Measurements from ENCODE around the gene TRIM8.
"Not testable (repeated sequence)": the region's sequence is repeated elsewhere in the genome, so short reads cannot be mapped to it uniquely, and the experiment has no call there.

Gene TRIM8

GRCh38 chr10:102677331-102678067, 33.2 kb downstream of the TRIM8 start:
- peak overlapping the region; percentile 75 for H3K9ac ChIP-seq (ENCODE audit: low read depth, low read length)
- no peaks in the 10 kb centered on the region for H3K27me3 ChIP-seq (ENCODE audit: control insufficient read depth, insufficient read depth, low read length)
- H3K9me3 ChIP-seq (replicated peaks; ENCODE audit: low read length) = no peaks in the 10 kb centered on the region
- H3K4me2 ChIP-seq (ENCODE audit: low read length) = peak overlapping the region; percentile 6
- peaks cover 59% of the 10 kb centered on the region for H3K4me1 ChIP-seq (ENCODE audit: control insufficient read depth, insufficient read depth, low read length)
- H3K36me3 ChIP-seq (ENCODE audit: insufficient read depth, low read length) = peaks cover 5% of the 10 kb centered on the region
- no peak overlapping the region for H3K4me3 ChIP-seq (ENCODE audit: low read length)

- Histone ChIP-seq H3K4me2 (ENCODE audit: low read length) (peak overlapping the region; percentile 6), H3K9ac (ENCODE audit: low read depth, low read length) (no peak overlapping the region), H3K4me3 (ENCODE audit: low read length) (no peak overlapping the region), H3K4me1 (ENCODE audit: control insufficient read depth, insufficient read depth, low read length) (peaks cover 59% of the 10 kb centered on the region), H3K27me3 (ENCODE audit: control insufficient read depth, insufficient read depth, low read length) (no peaks in the 10 kb centered on the region), H3K9me3 (replicated peaks; ENCODE audit: low read length) (no peaks in the 10 kb centered on the region), H3K36me3 (ENCODE audit: insufficient read depth, low read length) (peaks cover 6% of the 10 kb centered on the region)
Measured at GRCh38 chr10:102678068-102678400, 33.8 kb downstream of the TRIM8 start.

- no peak overlapping the region for H3K9ac ChIP-seq (ENCODE audit: low read depth, low read length)
- peaks cover 6% of the 10 kb centered on the region for H3K36me3 ChIP-seq (ENCODE audit: insufficient read depth, low read length)
- H3K4me2 ChIP-seq (ENCODE audit: low read length) = peak overlapping the region; percentile 63
- peak overlapping the region; percentile 14 for H3K4me3 ChIP-seq (ENCODE audit: low read length)
- peaks cover 53% of the 10 kb centered on the region for H3K4me1 ChIP-seq (ENCODE audit: control insufficient read depth, insufficient read depth, low read length)
- H3K9me3 ChIP-seq (replicated peaks; ENCODE audit: low read length) = no peaks in the 10 kb centered on the region
- H3K27me3 ChIP-seq (ENCODE audit: control insufficient read depth, insufficient read depth, low read length) = no peaks in the 10 kb centered on the region
Measured at GRCh38 chr10:102678842-102679289, 34.6 kb downstream of the TRIM8 start.

- H3K4me3 ChIP-seq (ENCODE audit: low read length) = no peak overlapping the region
- H3K9me3 ChIP-seq (replicated peaks; ENCODE audit: low read length) = no peaks in the 10 kb centered on the region
Measured at GRCh38 chr10:102679596-102679995, 35.3 kb downstream of the TRIM8 start.

GRCh38 chr10:102681696-102682095, 37.4 kb downstream of the TRIM8 start:
- Histone ChIP-seq H3K4me1 (ENCODE audit: control insufficient read depth, insufficient read depth, low read length) (peaks cover 26% of the 10 kb centered on the region), H3K9ac (ENCODE audit: low read depth, low read length) (no peak overlapping the region), H3K4me3 (ENCODE audit: low read length) (no peak overlapping the region), H3K9me3 (replicated peaks; ENCODE audit: low read length) (no peaks in the 10 kb centered on the region), H3K4me2 (ENCODE audit: low read length) (no peak overlapping the region), H3K36me3 (ENCODE audit: insufficient read depth, low read length) (peaks cover 14% of the 10 kb centered on the region), H3K27me3 (ENCODE audit: control insufficient read depth, insufficient read depth, low read length) (no peaks in the 10 kb centered on the region)

More at GRCh38 chr10:102679596-102679995, 35.3 kb downstream of the TRIM8 start:
- peaks cover 6% of the 10 kb centered on the region for H3K36me3 ChIP-seq (ENCODE audit: insufficient read depth, low read length)
- no peak overlapping the region for H3K9ac ChIP-seq (ENCODE audit: low read depth, low read length)
- peaks cover 45% of the 10 kb centered on the region for H3K4me1 ChIP-seq (ENCODE audit: control insufficient read depth, insufficient read depth, low read length)
- H3K27me3 ChIP-seq (ENCODE audit: control insufficient read depth, insufficient read depth, low read length) = no peaks in the 10 kb centered on the region
- no peak overlapping the region for H3K4me2 ChIP-seq (ENCODE audit: low read length)

- H3K9ac ChIP-seq (ENCODE audit: low read depth, low read length) = no peak overlapping the region
- H3K27me3 ChIP-seq (ENCODE audit: control insufficient read depth, insufficient read depth, low read length) = no peaks in the 10 kb centered on the region
- peaks cover 19% of the 10 kb centered on the region for H3K4me1 ChIP-seq (ENCODE audit: control insufficient read depth, insufficient read depth, low read length)
- peaks cover 14% of the 10 kb centered on the region for H3K36me3 ChIP-seq (ENCODE audit: insufficient read depth, low read length)
- no peaks in the 10 kb centered on the region for H3K9me3 ChIP-seq (replicated peaks; ENCODE audit: low read length)
- no peak overlapping the region for H3K4me3 ChIP-seq (ENCODE audit: low read length)
- no peak overlapping the region for H3K4me2 ChIP-seq (ENCODE audit: low read length)
Measured at GRCh38 chr10:102682416-102682815, 38.1 kb downstream of the TRIM8 start.

- Histone ChIP-seq H3K36me3 (ENCODE audit: insufficient read depth, low read length) (peaks cover 14% of the 10 kb centered on the region), H3K9me3 (replicated peaks; ENCODE audit: low read length) (no peaks in the 10 kb centered on the region), H3K4me3 (ENCODE audit: low read length) (no peak overlapping the region), H3K9ac (ENCODE audit: low read depth, low read length) (no peak overlapping the region), H3K27me3 (ENCODE audit: control insufficient read depth, insufficient read depth, low read length) (no peaks in the 10 kb centered on the region), H3K4me1 (ENCODE audit: control insufficient read depth, insufficient read depth, low read length) (peaks cover 13% of the 10 kb centered on the region), H3K4me2 (ENCODE audit: low read length) (no peak overlapping the region)
Measured at GRCh38 chr10:102682981-102683380, 38.7 kb downstream of the TRIM8 start.

GRCh38 chr10:102683736-102684135, 39.5 kb downstream of the TRIM8 start:
- Histone ChIP-seq H3K4me3 (ENCODE audit: low read length) (no peak overlapping the region), H3K27me3 (ENCODE audit: control insufficient read depth, insufficient read depth, low read length) (no peaks in the 10 kb centered on the region), H3K4me1 (ENCODE audit: control insufficient read depth, insufficient read depth, low read length) (peaks cover 6% of the 10 kb centered on the region), H3K9ac (ENCODE audit: low read depth, low read length) (no peak overlapping the region), H3K9me3 (replicated peaks; ENCODE audit: low read length) (no peaks in the 10 kb centered on the region), H3K4me2 (ENCODE audit: low read length) (no peak overlapping the region), H3K36me3 (ENCODE audit: insufficient read depth, low read length) (peaks cover 14% of the 10 kb centered on the region)

GRCh38 chr10:102691285-102692066, 47.2 kb downstream of the TRIM8 start:
- no peaks in the 10 kb centered on the region for H3K9me3 ChIP-seq (replicated peaks; ENCODE audit: low read length)
- no peak overlapping the region for H3K4me2 ChIP-seq (ENCODE audit: low read length)
- no peak overlapping the region for H3K4me3 ChIP-seq (ENCODE audit: low read length)
- no peaks in the 10 kb centered on the region for H3K4me1 ChIP-seq (ENCODE audit: control insufficient read depth, insufficient read depth, low read length)
- H3K9ac ChIP-seq (ENCODE audit: low read depth, low read length) = no peak overlapping the region
- H3K36me3 ChIP-seq (ENCODE audit: insufficient read depth, low read length) = peaks cover 5% of the 10 kb centered on the region
- H3K27me3 ChIP-seq (ENCODE audit: control insufficient read depth, insufficient read depth, low read length) = no peaks in the 10 kb centered on the region

GRCh38 chr10:102695401-102695800, 51.1 kb downstream of the TRIM8 start:
- H3K4me2 ChIP-seq (ENCODE audit: low read length); H3K9ac ChIP-seq (ENCODE audit: low read depth, low read length); H3K4me1 ChIP-seq (ENCODE audit: control insufficient read depth, insufficient read depth, low read length); H3K27me3 ChIP-seq (ENCODE audit: control insufficient read depth, insufficient read depth, low read length); H3K9me3 ChIP-seq (replicated peaks; ENCODE audit: low read length); H3K4me3 ChIP-seq (ENCODE audit: low read length): not testable (repeated sequence)
- H3K36me3 ChIP-seq (ENCODE audit: insufficient read depth, low read length) = peaks cover 16% of the 10 kb centered on the region

- Histone ChIP-seq H3K9me3 (replicated peaks; ENCODE audit: low read length) (no peaks in the 10 kb centered on the region), H3K27me3 (ENCODE audit: control insufficient read depth, insufficient read depth, low read length) (no peaks in the 10 kb centered on the region), H3K4me2 (ENCODE audit: low read length) (no peak overlapping the region), H3K4me3 (ENCODE audit: low read length) (no peak overlapping the region), H3K4me1 (ENCODE audit: control insufficient read depth, insufficient read depth, low read length) (peaks cover 3% of the 10 kb centered on the region), H3K9ac (ENCODE audit: low read depth, low read length) (no peak overlapping the region), H3K36me3 (ENCODE audit: insufficient read depth, low read length) (peaks cover 16% of the 10 kb centered on the region)
Measured at GRCh38 chr10:102696736-102697135, 52.5 kb downstream of the TRIM8 start.
